Right lobe of liver (tissue), 4 donors: ENCODE data around the gene LENG8.
"Not testable (repeated sequence)": the region's sequence is repeated elsewhere in the genome, so short reads cannot be mapped to it uniquely, and the experiment has no call there.

Experiments used
- CTCF ChIP-seq, 4 donors: fragments of 200-600 bp in 3 of 4; fragments of 450-650 bp in 1 of 4; IDR thresholded peaks; one replicate each; pipeline versions ENCODE4 v1.5.1 to v1.8.0; 2016 to 2022; ENCODE audit warnings: antibody characterized with exemption in 4 of 4, mild to moderate bottlenecking in 2 of 4
- POLR2A ChIP-seq: fragments of 450-650 bp; IDR thresholded peaks from one replicate; pipeline ENCODE4 v1.6.1; 2017; ENCODE audit warnings: antibody characterized with exemption, mild to moderate bottlenecking
- donor health status: DM: no; HTN: no; CAD: no.
- donor health status: DM: no; HTN: no; CAD: no.
- donor health status: DM: no; HTN: yes; CAD: no.

DNA sequence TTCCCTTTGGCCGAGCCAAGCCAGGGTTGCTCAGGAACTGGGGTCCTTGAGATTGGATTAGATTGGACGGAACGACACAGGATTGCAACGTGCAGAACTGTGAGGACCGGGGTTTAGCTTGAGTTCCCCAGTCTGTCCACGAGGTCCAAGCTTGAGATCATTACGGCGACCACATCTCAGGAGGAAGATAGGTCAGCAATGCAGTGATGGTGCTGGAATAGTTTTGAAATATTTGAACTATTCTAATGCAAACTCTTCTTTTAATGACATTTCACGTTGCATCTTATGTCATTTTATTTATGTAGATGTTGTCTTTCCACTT lies 49.4 kb downstream of the LENG8 start:
- not testable (repeated sequence) for TF ChIP-seq POLR2A; CTCF (IDR thresholded peaks at IDR 0.05)
